Anterior cingulate cortex (tissue), 58 donors: ENCODE results near the gene ATG9A.

Experiments used
- DNase-seq, 58 donors: peaks; one replicate each; lab custom pipeline; 2025; lab: John Stamatoyannopoulos, UW

Gene ATG9A

GRCh38 chr2:219253753-219254589 is 24.5 kb upstream of the ATG9A start, which contains the start of gene TUBA4A:
TSS of gene TUBA4A (minus strand) at chr2:219253918. CDS start at chr2:219253858, 60 bp downstream.
- DNase-seq = peak in 56 of 58 donors; percentile 26 to 93 (median 75)

GRCh38 chr2:219252900-219253752 is 23.7 kb upstream of the ATG9A start, which contains the start of gene TUBA4B:
TSS of gene TUBA4B (plus strand) at chr2:219253243. CDS start at chr2:219253408, 165 bp downstream.
- DNase-seq = peak in 21 of 58 donors; percentile 9 to 67 (median 28)

- DNase-seq = peak in 3 of 58 donors; percentile 8 to 39 (median 31)
Observed at GRCh38 chr2:219252570-219252899, 23.1 kb upstream of the ATG9A start.

GRCh38 chr2:219252084-219252483 is 22.6 kb upstream of the ATG9A start:
- DNase-seq = peak in 1 of 58 donors; percentile 23

GRCh38 chr2:219251656-219252055 is 22.2 kb upstream of the ATG9A start:
- DNase-seq = no peak

GRCh38 chr2:219250049-219250781 is 20.8 kb upstream of the ATG9A start:
- no peak for DNase-seq

- DNase-seq = peak in 49 of 58 donors; percentile 9 to 81 (median 58)
Observed at GRCh38 chr2:219249203-219249980, 20.0 kb upstream of the ATG9A start.

- no peak for DNase-seq
Observed at GRCh38 chr2:219248845-219249202, 19.4 kb upstream of the ATG9A start.

GRCh38 chr2:219247678-219248642 is 18.5 kb upstream of the ATG9A start:
- DNase-seq = no peak

GRCh38 chr2:219246559-219246958 is 17.1 kb upstream of the ATG9A start:
- DNase-seq = no peak

GRCh38 chr2:219245899-219246230 is 16.4 kb upstream of the ATG9A start:
- DNase-seq = no peak

- DNase-seq = peak; percentile 18 to 97 (median 87)
Observed at GRCh38 chr2:219245148-219245898, 15.9 kb upstream of the ATG9A start, which contains the start of the genes GLB1L and STK16. TSS of gene GLB1L (minus strand) at chr2:219245444. CDS start at chr2:219243573, 1,871 bp downstream. TSS of gene STK16 (plus strand) at chr2:219245479. CDS start at chr2:219246000, 521 bp downstream.

GRCh38 chr2:219244789-219245147 is 15.3 kb upstream of the ATG9A start:
- DNase-seq = no peak

- no peak for DNase-seq
Observed at GRCh38 chr2:219243291-219243761, 13.9 kb upstream of the ATG9A start.

GRCh38 chr2:219234331-219234730 is 4.9 kb upstream of the ATG9A start:
- DNase-seq = no peak

GRCh38 chr2:219230059-219230540 is 664 bp upstream of the ATG9A start:
- peak in 3 of 58 donors; percentile 21 to 46 (median 24) for DNase-seq

- peak in 1 of 58 donors; percentile 67 for DNase-seq
Observed at GRCh38 chr2:219228911-219229304, 528 bp downstream of the ATG9A start.
